K562 (cell line): ENCODE results near the gene NDUFC2. TPM values are rescaled to one million over a fixed set of nuclear protein-coding genes. Genes with fewer than 3 reads are reported as not detected.

Experiments
- ARID1B ChIP-seq: fragments of 450-650 bp; IDR thresholded peaks from 2 replicates; pipeline ENCODE4 v1.6.1; 2016; ENCODE audit warnings: antibody characterized with exemption, mild to moderate bottlenecking, inconsistent platforms
- CBFB ChIP-seq: sonication (generic); formaldehyde crosslinking; IDR thresholded peaks from 2 replicates; pipeline ENCODE4 v1.4.0; 2020; ENCODE audit warnings: mild to moderate bottlenecking, missing genetic modification reagents
- CBX3 ChIP-seq, 2 experiments: IDR thresholded peaks; 1 replicate in 1 of 2; 2 replicates in 1 of 2; pipeline ENCODE4 v1.6.1; 2012; ENCODE audit warnings: inconsistent platforms in 2 of 2, low read length in 2 of 2, borderline replicate concordance in 1 of 2, control low read depth in 1 of 2
- DDX20 ChIP-seq: fragments of 450-650 bp; IDR thresholded peaks from 2 replicates; pipeline ENCODE4 v1.6.1; 2016; ENCODE audit warnings: missing genetic modification characterization, low read depth, mild to moderate bottlenecking, missing compliant biosample characterization, moderate library complexity
- HLTF ChIP-seq: fragments of 450-650 bp; IDR thresholded peaks from 2 replicates; pipeline ENCODE4 v1.6.1; 2016
- MAFG ChIP-seq: fragments of 450-650 bp; conservative IDR thresholded peaks from 2 replicates; pipeline ENCODE4 v1.6.1; 2016; ENCODE audit warnings: missing genetic modification characterization, missing compliant biosample characterization
- MCM5 ChIP-seq: fragments of 450-650 bp; IDR thresholded peaks from 2 replicates; pipeline ENCODE4 v1.6.1; 2016; ENCODE audit warnings: low read depth
- MTA3 ChIP-seq: fragments of 450-650 bp; formaldehyde crosslinking; IDR thresholded peaks from 2 replicates; pipeline ENCODE4 v1.6.1; 2017; ENCODE audit warnings: mild to moderate bottlenecking, borderline replicate concordance
- NFRKB ChIP-seq: fragments of 450-650 bp; IDR thresholded peaks from 2 replicates; pipeline ENCODE4 v1.6.1; 2016; ENCODE audit warnings: low read depth
- SETDB1 ChIP-seq: IDR thresholded peaks from one replicate; pipeline ENCODE4 v1.6.1; 2012; ENCODE audit warnings: low read length, control low read depth, inconsistent platforms
- TBL1XR1 ChIP-seq, 2 experiments: IDR thresholded peaks; 2 replicates each; pipeline ENCODE4 v1.6.1; 2012; ENCODE audit warnings: improper control_type of control experiment in 2 of 2, low read length in 2 of 2, mild to moderate bottlenecking in 1 of 2
- ZBED1 ChIP-seq: IDR thresholded peaks from 2 replicates; pipeline ENCODE4 v1.6.1; 2014
- ZC3H8 ChIP-seq: fragments of 450-650 bp; IDR thresholded peaks from 2 replicates; pipeline ENCODE4 v1.6.1; 2017
- ZNF197 ChIP-seq: fragments of 200-800 bp; sonication (Bioruptor generic); IDR thresholded peaks from 2 replicates; pipeline ENCODE4 v1.6.1; 2016; ENCODE audit warnings: low read depth, missing genetic modification characterization, missing compliant biosample characterization
- ZNF717 ChIP-seq: fragments of 250-450 bp; sonication (Bioruptor Pico); IDR thresholded peaks from 2 replicates; pipeline ENCODE4 v1.5.0; 2021
- polyA plus RNA-seq, 8 experiments: library from polyadenylated mRNA; depleted of rRNA in 4 of 8; stranded (reverse) in 5 of 8; unstranded in 3 of 8; fragments of >200 nt; fragmentation: Nextera tagmentation in 2 of 8; fragmentation: Illumina TruSeq in 1 of 8; extraction: Ambion mirVana in 2 of 8; extraction: Trizol in 1 of 8; gene quantifications; 2 replicates each; pipeline versions ENCODE4 v1.2.1 to v1.2.3, GENCODE V29; 2011 to 2014; ENCODE audit warnings: inconsistent platforms in 1 of 8, missing spikeins in 1 of 8
- total RNA-seq, 7 experiments: library from RNA; depleted of rRNA in 6 of 7; stranded (reverse); fragments of >200 nt in 6 of 7; fragmentation: Illumina TruSeq in 2 of 7; extraction: Trizol in 2 of 7; gene quantifications; 2 replicates each; pipeline versions ENCODE4 v1.2.1 to v1.2.3, GENCODE V29; 2011 to 2021; ENCODE audit warnings: low replicate concordance in 1 of 7
- TF ChIP-seq, protein P1 (sequence below), 3 experiments: fragments of 200-800 bp in 1 of 3; fragments of 250-450 bp in 1 of 3; fragments of 450-650 bp in 1 of 3; sonication (Bioruptor Pico) in 1 of 3; sonication (Bioruptor generic) in 1 of 3; formaldehyde crosslinking in 1 of 3; IDR thresholded peaks; 2 replicates each; pipeline versions ENCODE4 v1.6.1 to v1.8.0; 2016 to 2022; ENCODE audit warnings: mild to moderate bottlenecking in 2 of 3, missing genetic modification characterization in 2 of 3, missing compliant biosample characterization in 1 of 3, moderate library complexity in 1 of 3
- TF ChIP-seq, protein P2 (sequence below): fragments of 250-450 bp; sonication (Bioruptor Pico); IDR thresholded peaks from 2 replicates; pipeline ENCODE4 v1.8.0; 2021; ENCODE audit warnings: moderate library complexity, mild to moderate bottlenecking, inconsistent platforms

The NDUFC2 gene
- total and polyA plus RNA-seq, 9 of the 15 experiments (the other 6 are each of a cell fraction or from before 2014, with no cell fraction given): 168 to 1,119 (median 442) TPM

DNA sequence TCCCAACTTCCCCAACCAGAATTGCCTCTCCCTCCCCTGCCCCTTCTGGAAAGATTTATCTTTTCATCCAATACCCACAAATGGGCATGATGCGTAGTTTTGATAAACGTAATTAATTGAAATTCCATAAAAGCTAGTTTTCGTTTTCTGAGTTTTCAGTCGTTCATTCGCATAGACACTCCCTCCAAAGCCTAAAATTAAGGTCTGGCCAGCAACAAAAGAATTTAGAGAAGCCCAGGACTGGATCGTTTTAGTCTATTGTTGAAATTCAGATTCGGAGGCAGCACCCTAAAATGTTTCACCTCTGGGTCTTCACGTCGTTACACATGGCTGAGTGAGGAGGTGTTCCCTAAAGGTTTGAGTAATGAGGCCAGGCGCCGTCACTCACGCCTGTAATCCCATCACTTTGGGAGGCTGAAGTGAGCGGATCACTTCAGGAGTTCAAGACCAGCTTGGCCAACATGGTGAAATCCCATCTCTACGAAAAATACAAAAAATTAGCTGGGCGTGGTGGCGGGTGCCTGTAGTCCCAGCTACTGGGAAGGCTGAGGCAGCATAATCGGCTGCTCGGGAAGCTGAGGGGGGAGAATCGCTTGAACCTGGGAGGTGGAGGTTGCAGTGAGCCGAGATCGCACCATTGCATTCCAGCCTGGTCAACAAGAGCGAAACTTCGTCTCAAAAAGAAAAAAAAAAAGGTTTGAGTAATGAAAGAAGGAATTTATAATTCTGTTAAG is 589 bp upstream of the NDUFC2 start (continued):
- TF ChIP-seq TBL1XR1 (IDR thresholded peaks at IDR 0.05; ENCODE audit: low read length in 2 of 2) (0 out of 4 replicates have a peak, but pooled peaks of 1 of the 2 experiments have one; percentile 2), CBFB (CRISPR knock-in tag) (no peak), NFRKB (peak; percentile 59; the same call in 1 of the 2 replicates), ZNF197 (CRISPR knock-in tag) (peak; percentile 43; the same call in 1 of the 2 replicates), ZNF717 (CRISPR knock-in tag) (0 out of 2 replicates have a peak, but pooled peaks have one; percentile 46), DDX20 (tag) (no peak), MAFG (tag) (peak; percentile 69), MCM5 (no peak), SETDB1 (no peak), ARID1B (0 out of 2 replicates have a peak, but pooled peaks have one; percentile 1), HLTF (peak; percentile 48; the same call in 1 of the 2 replicates), CBX3 (IDR thresholded peaks at IDR 0.05; ENCODE audit: borderline replicate concordance in 1 of 2, low read length in 2 of 2) (no peak), ZBED1 (no peak), MTA3 (0 out of 2 replicates have a peak, but pooled peaks have one; percentile 7), ZC3H8 (no peak)
- TF ChIP-seq, protein P1, sequence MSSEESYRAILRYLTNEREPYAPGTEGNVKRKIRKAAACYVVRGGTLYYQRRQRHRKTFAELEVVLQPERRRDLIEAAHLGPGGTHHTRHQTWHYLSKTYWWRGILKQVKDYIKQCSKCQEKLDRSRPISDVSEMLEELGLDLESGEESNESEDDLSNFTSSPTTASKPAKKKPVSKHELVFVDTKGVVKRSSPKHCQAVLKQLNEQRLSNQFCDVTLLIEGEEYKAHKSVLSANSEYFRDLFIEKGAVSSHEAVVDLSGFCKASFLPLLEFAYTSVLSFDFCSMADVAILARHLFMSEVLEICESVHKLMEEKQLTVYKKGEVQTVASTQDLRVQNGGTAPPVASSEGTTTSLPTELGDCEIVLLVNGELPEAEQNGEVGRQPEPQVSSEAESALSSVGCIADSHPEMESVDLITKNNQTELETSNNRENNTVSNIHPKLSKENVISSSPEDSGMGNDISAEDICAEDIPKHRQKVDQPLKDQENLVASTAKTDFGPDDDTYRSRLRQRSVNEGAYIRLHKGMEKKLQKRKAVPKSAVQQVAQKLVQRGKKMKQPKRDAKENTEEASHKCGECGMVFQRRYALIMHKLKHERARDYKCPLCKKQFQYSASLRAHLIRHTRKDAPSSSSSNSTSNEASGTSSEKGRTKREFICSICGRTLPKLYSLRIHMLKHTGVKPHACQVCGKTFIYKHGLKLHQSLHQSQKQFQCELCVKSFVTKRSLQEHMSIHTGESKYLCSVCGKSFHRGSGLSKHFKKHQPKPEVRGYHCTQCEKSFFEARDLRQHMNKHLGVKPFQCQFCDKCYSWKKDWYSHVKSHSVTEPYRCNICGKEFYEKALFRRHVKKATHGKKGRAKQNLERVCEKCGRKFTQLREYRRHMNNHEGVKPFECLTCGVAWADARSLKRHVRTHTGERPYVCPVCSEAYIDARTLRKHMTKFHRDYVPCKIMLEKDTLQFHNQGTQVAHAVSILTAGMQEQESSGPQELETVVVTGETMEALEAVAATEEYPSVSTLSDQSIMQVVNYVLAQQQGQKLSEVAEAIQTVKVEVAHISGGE (CRISPR knock-in tag; IDR thresholded peaks at IDR 0.05): peak in 1 of 3 experiments; percentile 97; a peak in 2 of 6 replicates
- TF ChIP-seq, protein P2, sequence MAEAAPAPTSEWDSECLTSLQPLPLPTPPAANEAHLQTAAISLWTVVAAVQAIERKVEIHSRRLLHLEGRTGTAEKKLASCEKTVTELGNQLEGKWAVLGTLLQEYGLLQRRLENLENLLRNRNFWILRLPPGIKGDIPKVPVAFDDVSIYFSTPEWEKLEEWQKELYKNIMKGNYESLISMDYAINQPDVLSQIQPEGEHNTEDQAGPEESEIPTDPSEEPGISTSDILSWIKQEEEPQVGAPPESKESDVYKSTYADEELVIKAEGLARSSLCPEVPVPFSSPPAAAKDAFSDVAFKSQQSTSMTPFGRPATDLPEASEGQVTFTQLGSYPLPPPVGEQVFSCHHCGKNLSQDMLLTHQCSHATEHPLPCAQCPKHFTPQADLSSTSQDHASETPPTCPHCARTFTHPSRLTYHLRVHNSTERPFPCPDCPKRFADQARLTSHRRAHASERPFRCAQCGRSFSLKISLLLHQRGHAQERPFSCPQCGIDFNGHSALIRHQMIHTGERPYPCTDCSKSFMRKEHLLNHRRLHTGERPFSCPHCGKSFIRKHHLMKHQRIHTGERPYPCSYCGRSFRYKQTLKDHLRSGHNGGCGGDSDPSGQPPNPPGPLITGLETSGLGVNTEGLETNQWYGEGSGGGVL (CRISPR knock-in tag): no peak
